ENCODE results near the gene PXT1.
"Not testable (repeated sequence)": the region's sequence is repeated elsewhere in the genome, so short reads cannot be mapped to it uniquely, and the experiment has no call there.

Gene PXT1

GRCh38 chr6:36443471-36444428, 1.1 kb upstream of the PXT1 start:
- DNase-seq (ENCODE audit: low read depth): no peak

- DNase-seq (ENCODE audit: low read depth): no peak
These were observed 467 bp downstream of the PXT1 start for GRCh38 chr6:36442103-36442670.

GRCh38 chr6:36441307-36441894, 1.3 kb downstream of the PXT1 start:
- peak; percentile 41 for DNase-seq (ENCODE audit: low read depth)

- no peak for DNase-seq (ENCODE audit: low read depth)
These were observed 6.2 kb downstream of the PXT1 start for GRCh38 chr6:36436466-36436865.

GRCh38 chr6:36432151-36432671, 10.4 kb downstream of the PXT1 start:
- DNase-seq (ENCODE audit: low read depth): no peak

- DNase-seq (ENCODE audit: low read depth): no peak
These were observed 11.5 kb downstream of the PXT1 start for GRCh38 chr6:36431197-36431596.

GRCh38 chr6:36430351-36430750, 12.3 kb downstream of the PXT1 start:
- DNase-seq (ENCODE audit: low read depth): no peak

- DNase-seq (ENCODE audit: low read depth): no peak
These were observed 13.7 kb downstream of the PXT1 start for GRCh38 chr6:36428911-36429310.

GRCh38 chr6:36426622-36427021, 16.0 kb downstream of the PXT1 start:
- DNase-seq (ENCODE audit: low read depth): no peak

- peak; percentile 94 for DNase-seq (ENCODE audit: low read depth)
These were observed 19.4 kb downstream of the PXT1 start for GRCh38 chr6:36423101-36423824.

- no peak for DNase-seq (ENCODE audit: low read depth)
These were observed 19.9 kb downstream of the PXT1 start for GRCh38 chr6:36422714-36423100.

GRCh38 chr6:36419310-36419709, 23.3 kb downstream of the PXT1 start:
- DNase-seq (ENCODE audit: low read depth): no peak

- no peak for DNase-seq (ENCODE audit: low read depth)
These were observed 24.1 kb downstream of the PXT1 start for GRCh38 chr6:36418558-36418957.

- no peak for DNase-seq (ENCODE audit: low read depth)
These were observed 28.2 kb downstream of the PXT1 start for GRCh38 chr6:36414481-36414880.

GRCh38 chr6:36413489-36414480, 28.9 kb downstream of the PXT1 start:
- DNase-seq (ENCODE audit: low read depth): no peak

- DNase-seq (ENCODE audit: low read depth): not testable (repeated sequence)
These were observed 32.9 kb downstream of the PXT1 start for GRCh38 chr6:36409718-36410117.

- no peak for DNase-seq (ENCODE audit: low read depth)
These were observed 38.5 kb downstream of the PXT1 start for GRCh38 chr6:36404164-36404563.

GRCh38 chr6:36402481-36402880, 40.2 kb downstream of the PXT1 start:
- no peak for DNase-seq (ENCODE audit: low read depth)

- no peak for DNase-seq (ENCODE audit: low read depth)
These were observed 42.7 kb downstream of the PXT1 start for GRCh38 chr6:36399970-36400369.

- no peak for DNase-seq (ENCODE audit: low read depth)
These were observed 50.0 kb downstream of the PXT1 start for GRCh38 chr6:36392621-36393020.

- DNase-seq (ENCODE audit: low read depth): no peak
These were observed 53.3 kb downstream of the PXT1 start for GRCh38 chr6:36389353-36389752.
